ENCODE measurements around the gene ZFAND3.

The ZFAND3 gene

DNA sequence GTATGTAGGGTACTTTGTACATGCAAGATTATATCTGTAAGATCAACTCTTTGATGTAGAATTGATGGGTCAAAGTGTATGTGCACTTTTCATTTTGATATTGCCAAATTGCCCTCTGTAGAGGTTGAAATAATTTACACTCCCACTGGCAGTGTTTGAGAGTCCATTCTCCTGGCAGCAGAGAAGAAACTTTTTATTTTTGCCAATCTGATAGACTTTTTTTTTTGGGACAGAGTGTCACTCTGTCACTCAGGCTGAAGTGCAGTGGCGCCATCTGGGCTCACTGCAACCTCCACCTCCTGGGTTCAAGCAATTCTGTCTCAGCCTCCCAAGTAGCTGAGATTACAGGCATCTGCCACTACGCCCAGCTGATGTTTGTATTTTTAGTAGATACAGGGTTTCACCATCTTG lies 199.2 kb downstream of the ZFAND3 start:
- no peak overlapping the region for H3K4me3 ChIP-seq (ENCODE audit: low read depth, low read length)
- TF ChIP-seq, protein P1, sequence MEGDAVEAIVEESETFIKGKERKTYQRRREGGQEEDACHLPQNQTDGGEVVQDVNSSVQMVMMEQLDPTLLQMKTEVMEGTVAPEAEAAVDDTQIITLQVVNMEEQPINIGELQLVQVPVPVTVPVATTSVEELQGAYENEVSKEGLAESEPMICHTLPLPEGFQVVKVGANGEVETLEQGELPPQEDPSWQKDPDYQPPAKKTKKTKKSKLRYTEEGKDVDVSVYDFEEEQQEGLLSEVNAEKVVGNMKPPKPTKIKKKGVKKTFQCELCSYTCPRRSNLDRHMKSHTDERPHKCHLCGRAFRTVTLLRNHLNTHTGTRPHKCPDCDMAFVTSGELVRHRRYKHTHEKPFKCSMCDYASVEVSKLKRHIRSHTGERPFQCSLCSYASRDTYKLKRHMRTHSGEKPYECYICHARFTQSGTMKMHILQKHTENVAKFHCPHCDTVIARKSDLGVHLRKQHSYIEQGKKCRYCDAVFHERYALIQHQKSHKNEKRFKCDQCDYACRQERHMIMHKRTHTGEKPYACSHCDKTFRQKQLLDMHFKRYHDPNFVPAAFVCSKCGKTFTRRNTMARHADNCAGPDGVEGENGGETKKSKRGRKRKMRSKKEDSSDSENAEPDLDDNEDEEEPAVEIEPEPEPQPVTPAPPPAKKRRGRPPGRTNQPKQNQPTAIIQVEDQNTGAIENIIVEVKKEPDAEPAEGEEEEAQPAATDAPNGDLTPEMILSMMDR (conservative IDR thresholded peaks at IDR 0.05; ENCODE audit: low read depth, low read length) = no peak
- DNase-seq (ENCODE audit: low read depth) = no peak

DNA sequence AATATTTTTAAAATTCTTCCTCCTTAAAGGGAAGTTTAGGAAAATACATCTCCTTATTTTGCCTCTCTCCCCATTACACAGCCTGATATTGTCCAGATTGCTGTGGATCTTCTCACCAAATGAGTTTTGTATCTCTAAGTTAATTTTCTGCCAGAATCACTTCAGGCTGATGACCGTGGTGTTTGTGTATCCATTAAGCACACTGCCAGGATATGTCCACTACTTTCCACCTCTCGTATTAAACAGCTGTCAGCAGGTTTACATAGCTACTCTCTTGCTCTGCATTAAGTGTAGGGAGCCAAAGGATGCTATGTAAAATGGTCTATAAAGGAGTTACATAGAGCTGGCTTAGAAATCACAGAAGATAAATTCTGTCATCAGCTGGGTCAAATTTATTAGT lies 201.1 kb downstream of the ZFAND3 start:
- TF ChIP-seq, protein P1 (conservative IDR thresholded peaks at IDR 0.05; ENCODE audit: low read depth, low read length) = no peak
- no peak overlapping the region for H3K4me3 ChIP-seq (ENCODE audit: low read depth, low read length)

DNA sequence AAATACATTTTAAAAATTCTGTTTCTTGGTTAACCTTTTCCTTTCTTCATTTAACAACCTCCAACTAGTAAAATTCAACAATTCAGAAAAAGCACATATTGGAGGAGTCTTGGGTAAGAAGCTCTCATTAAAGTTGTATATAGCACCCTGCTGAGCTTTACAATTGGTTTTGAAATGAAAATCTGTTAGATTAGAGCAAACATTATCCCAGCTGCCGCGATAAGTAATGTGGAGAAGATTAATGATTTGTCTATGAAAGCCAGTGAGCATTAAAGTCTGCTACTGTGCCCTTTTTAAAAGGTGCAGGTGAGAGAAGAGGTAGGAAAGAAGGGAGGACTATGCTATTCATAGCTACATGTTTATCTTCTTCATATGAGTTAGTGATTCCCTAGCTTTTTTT lies 201.5 kb downstream of the ZFAND3 start:
- no peak for DNase-seq (ENCODE audit: low read depth)
- no peak overlapping the region for H3K4me3 ChIP-seq (ENCODE audit: low read depth, low read length)
- TF ChIP-seq, protein P1 (conservative IDR thresholded peaks at IDR 0.05; ENCODE audit: low read depth, low read length) = no peak

More for the DNA sequence above, 201.1 kb downstream of the ZFAND3 start:
- DNase-seq (ENCODE audit: low read depth) = no peak

DNA sequence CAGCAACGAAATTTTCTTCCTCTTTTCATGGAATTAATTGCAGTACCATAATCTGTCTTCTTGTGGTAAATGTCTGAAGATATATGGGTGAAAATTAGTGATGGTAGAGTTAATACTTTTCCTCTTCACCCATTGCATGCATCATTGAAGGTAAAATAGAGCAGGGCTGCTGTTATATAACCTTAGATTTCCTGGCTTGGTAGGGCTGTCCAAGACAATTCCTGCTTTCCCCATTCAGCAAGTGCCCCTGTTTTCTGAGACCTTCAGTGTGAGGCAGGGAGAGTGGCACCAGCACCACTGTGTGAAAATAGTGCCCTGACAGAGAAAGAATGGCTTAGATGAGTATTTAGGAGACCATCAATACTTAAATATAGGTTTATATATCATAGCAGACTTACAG lies 202.0 kb downstream of the ZFAND3 start:
- DNase-seq (ENCODE audit: low read depth) = no peak
- TF ChIP-seq, protein P1 (conservative IDR thresholded peaks at IDR 0.05; ENCODE audit: low read depth, low read length) = no peak
- no peak overlapping the region for H3K4me3 ChIP-seq (ENCODE audit: low read depth, low read length)

DNA sequence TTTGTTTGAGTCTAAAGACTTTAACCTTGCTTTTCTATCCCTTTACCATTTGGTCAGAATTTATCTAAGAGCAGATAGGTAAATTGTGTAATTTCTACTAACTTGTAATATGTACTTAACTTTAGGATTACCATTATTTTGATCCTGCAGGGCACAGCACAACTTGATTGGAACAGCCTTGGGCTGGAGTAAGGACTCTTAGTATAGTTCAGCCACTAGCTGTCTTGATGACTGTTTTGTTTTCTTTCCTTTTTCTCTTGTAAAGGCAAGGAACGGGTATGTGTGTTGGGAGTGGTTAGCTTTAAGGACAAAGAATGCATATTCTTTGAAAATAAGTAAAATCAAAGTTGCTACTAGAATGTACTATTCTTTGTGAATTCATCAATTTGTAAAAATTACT lies 203.2 kb downstream of the ZFAND3 start:
- no peak overlapping the region for H3K4me3 ChIP-seq (ENCODE audit: low read depth, low read length)
- DNase-seq (ENCODE audit: low read depth) = no peak
- TF ChIP-seq, protein P1 (conservative IDR thresholded peaks at IDR 0.05; ENCODE audit: low read depth, low read length) = no peak

DNA sequence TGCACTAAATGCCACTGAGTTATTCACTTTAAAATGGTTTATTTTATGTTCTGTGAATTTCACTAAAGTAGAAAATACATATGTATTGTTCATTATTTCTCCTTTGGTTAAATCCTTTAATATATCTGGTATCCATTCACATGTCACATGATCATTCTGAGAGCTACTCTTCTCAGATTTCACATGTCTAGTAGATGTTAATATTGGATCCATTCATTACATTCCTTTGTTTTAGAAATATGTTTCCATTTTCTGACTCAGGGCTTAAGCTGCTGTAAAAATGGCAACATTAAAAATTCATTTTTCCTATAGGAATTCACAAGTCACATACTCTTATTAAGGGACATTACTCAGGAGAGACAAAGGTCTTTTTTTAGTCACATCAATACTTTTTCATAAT lies 205.4 kb downstream of the ZFAND3 start:
- TF ChIP-seq, protein P1 (conservative IDR thresholded peaks at IDR 0.05; ENCODE audit: low read depth, low read length) = no peak
- no peak overlapping the region for H3K4me3 ChIP-seq (ENCODE audit: low read depth, low read length)
- peak; percentile 49 for DNase-seq (ENCODE audit: low read depth)

DNA sequence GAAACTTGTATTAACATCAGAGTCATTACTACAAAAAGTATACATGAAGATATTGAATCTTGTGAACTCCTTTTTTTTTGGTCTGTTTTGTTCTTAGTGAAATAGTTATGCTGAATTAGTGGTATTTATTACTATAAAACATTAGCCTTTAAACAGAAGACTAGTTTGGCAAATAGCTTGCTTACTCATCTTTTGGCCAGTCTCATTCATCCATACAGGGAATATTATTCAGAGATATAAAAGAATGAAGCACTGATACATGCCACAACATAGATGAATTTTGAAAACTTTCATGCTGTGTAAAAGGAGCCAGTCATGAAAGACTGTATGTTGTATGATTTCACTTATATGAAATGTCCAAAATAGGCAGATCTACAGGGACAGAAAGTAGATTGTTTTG lies 205.9 kb downstream of the ZFAND3 start:
- no peak overlapping the region for H3K4me3 ChIP-seq (ENCODE audit: low read depth, low read length)
- DNase-seq (ENCODE audit: low read depth) = no peak
- TF ChIP-seq, protein P1 (conservative IDR thresholded peaks at IDR 0.05; ENCODE audit: low read depth, low read length) = no peak

All from choroid plexus epithelial cell (primary cell).